ENCODE measurements around the gene CAPZB.

The CAPZB gene

GRCh38 chr1:19338323-19338762 is 147.0 kb downstream of the CAPZB start:
- no peak overlapping the region for H3K4me3 ChIP-seq (ENCODE audit: low read depth, low read length)
- peak; percentile 44 for DNase-seq (ENCODE audit: low read depth)
- no peak for TF ChIP-seq MAX (IDR thresholded peaks at IDR 0.05; ENCODE audit: low read depth, low read length)

- TF ChIP-seq POLR2A (IDR thresholded peaks at IDR 0.05; ENCODE audit: extremely low read depth, insufficient read length) (no peak), MYC (IDR thresholded peaks at IDR 0.05; ENCODE audit: low read depth, low read length) (no peak), CTCF (IDR thresholded peaks at IDR 0.05; ENCODE audit: low read depth, low read length) (no peak), MAX (IDR thresholded peaks at IDR 0.05; ENCODE audit: low read depth, low read length) (no peak)
- H3K4me3 ChIP-seq (ENCODE audit: low read depth, low read length), result no peak overlapping the region
- no peak for DNase-seq (ENCODE audit: low read depth)
Measured at GRCh38 chr1:19337289-19337688, 148.1 kb downstream of the CAPZB start.

GRCh38 chr1:19336543-19336942 is 148.8 kb downstream of the CAPZB start:
- no peak for DNase-seq (ENCODE audit: low read depth)

GRCh38 chr1:19333587-19334354 is 151.6 kb downstream of the CAPZB start:
- DNase-seq (ENCODE audit: low read depth), result no peak
- TF ChIP-seq CTCF (IDR thresholded peaks at IDR 0.05; ENCODE audit: low read depth, low read length), result no peak
- no peak for TF ChIP-seq POLR2A (IDR thresholded peaks at IDR 0.05; ENCODE audit: extremely low read depth, insufficient read length)
- no peak for TF ChIP-seq MYC (IDR thresholded peaks at IDR 0.05; ENCODE audit: low read depth, low read length)
- TF ChIP-seq MAX (IDR thresholded peaks at IDR 0.05; ENCODE audit: low read depth, low read length), result no peak
- no peak overlapping the region for H3K4me3 ChIP-seq (ENCODE audit: low read depth, low read length)

More at GRCh38 chr1:19336543-19336942, 148.8 kb downstream of the CAPZB start:
- TF ChIP-seq MYC (IDR thresholded peaks at IDR 0.05; ENCODE audit: low read depth, low read length) (no peak), POLR2A (IDR thresholded peaks at IDR 0.05; ENCODE audit: extremely low read depth, insufficient read length) (no peak), CTCF (IDR thresholded peaks at IDR 0.05; ENCODE audit: low read depth, low read length) (no peak), MAX (IDR thresholded peaks at IDR 0.05; ENCODE audit: low read depth, low read length) (no peak)
- no peak overlapping the region for H3K4me3 ChIP-seq (ENCODE audit: low read depth, low read length)

- TF ChIP-seq POLR2A (IDR thresholded peaks at IDR 0.05; ENCODE audit: extremely low read depth, insufficient read length), result no peak
- TF ChIP-seq MYC (IDR thresholded peaks at IDR 0.05; ENCODE audit: low read depth, low read length), result no peak
- no peak for TF ChIP-seq CTCF (IDR thresholded peaks at IDR 0.05; ENCODE audit: low read depth, low read length)
- no peak for TF ChIP-seq MAX (IDR thresholded peaks at IDR 0.05; ENCODE audit: low read depth, low read length)
- no peak overlapping the region for H3K4me3 ChIP-seq (ENCODE audit: low read depth, low read length)
- no peak for DNase-seq (ENCODE audit: low read depth)
Measured at GRCh38 chr1:19332832-19333231, 152.5 kb downstream of the CAPZB start.

GRCh38 chr1:19331262-19331878 is 154.0 kb downstream of the CAPZB start:
- no peak for DNase-seq (ENCODE audit: low read depth)
- H3K4me3 ChIP-seq (ENCODE audit: low read depth, low read length), result no peak overlapping the region
- no peak for TF ChIP-seq CTCF (IDR thresholded peaks at IDR 0.05; ENCODE audit: low read depth, low read length)
- TF ChIP-seq MYC (IDR thresholded peaks at IDR 0.05; ENCODE audit: low read depth, low read length), result no peak
- TF ChIP-seq POLR2A (IDR thresholded peaks at IDR 0.05; ENCODE audit: extremely low read depth, insufficient read length), result no peak
- TF ChIP-seq MAX (IDR thresholded peaks at IDR 0.05; ENCODE audit: low read depth, low read length), result no peak

Measured in NB4 (cell line).